Stimulated activated CD8-positive, alpha-beta memory T cell treated with anti-CD3 and anti-CD28 coated beads, Interleukin-12 subunit alpha, Interleukin-12 subunit beta, amount 100 ng/mL, for 24 hours (primary cell): ENCODE data around the gene PCBP3.
"Not testable (repeated sequence)": the region's sequence is repeated elsewhere in the genome, so short reads cannot be mapped to it uniquely, and the experiment has no call there.

Experiments used
- DNase-seq: peaks from one replicate; pipeline ENCODE4 v3.0.0-alpha.2; 2020; ENCODE audit errors: extremely low read depth

Gene PCBP3

GRCh38 chr21:45892916-45893739 lies 249.6 kb downstream of the PCBP3 start:
- no peak for DNase-seq

- no peak for DNase-seq
Observed at GRCh38 chr21:45893740-45894449, 250.4 kb downstream of the PCBP3 start.

- no peak for DNase-seq
Observed at GRCh38 chr21:45894450-45894825, 250.9 kb downstream of the PCBP3 start.

DNA sequence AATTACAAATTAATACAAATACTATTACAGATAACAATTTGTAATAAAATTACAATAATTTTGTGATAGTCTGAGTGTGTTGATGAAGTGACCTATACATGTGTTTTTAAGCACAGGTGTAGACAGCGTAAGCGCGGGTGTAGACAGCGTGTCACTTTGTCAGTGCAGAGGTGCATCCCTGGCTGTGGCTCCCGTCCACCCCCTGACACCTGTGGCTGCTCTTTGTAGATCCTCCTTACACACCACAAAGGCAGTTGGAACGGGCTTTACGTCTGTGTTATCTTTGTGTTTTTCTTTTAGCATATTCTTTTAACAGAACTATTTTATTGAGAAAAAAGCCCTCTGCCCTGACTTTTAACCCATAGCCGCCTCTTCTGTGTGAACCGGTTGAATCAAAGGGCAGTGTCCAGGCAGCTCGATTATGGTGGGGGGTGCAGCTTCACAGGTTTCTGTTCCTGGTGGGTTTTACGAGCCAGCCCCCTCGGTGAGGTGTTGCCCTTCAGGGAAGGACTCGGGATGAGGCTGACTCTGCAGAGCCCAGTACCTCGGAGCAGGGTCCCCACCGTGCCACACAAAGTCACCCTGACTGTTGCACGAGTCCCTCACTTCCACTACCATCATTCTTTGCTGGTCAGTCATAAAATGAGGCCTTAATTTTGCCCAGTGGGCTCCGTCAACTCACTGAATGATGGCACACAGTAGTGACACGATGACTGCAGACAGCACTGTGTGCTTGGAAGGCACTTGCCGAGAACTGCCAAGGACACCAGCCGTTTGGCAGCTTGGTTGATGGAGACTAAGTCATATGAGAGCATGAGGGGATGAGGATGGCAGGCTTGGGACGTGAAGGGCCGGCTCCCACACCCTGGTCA lies 251.6 kb downstream of the PCBP3 start:
- no peak for DNase-seq

- no peak for DNase-seq
Observed at GRCh38 chr21:45895778-45896370, 252.3 kb downstream of the PCBP3 start.

GRCh38 chr21:45896431-45896830 lies 252.9 kb downstream of the PCBP3 start:
- DNase-seq: not testable (repeated sequence)

DNA sequence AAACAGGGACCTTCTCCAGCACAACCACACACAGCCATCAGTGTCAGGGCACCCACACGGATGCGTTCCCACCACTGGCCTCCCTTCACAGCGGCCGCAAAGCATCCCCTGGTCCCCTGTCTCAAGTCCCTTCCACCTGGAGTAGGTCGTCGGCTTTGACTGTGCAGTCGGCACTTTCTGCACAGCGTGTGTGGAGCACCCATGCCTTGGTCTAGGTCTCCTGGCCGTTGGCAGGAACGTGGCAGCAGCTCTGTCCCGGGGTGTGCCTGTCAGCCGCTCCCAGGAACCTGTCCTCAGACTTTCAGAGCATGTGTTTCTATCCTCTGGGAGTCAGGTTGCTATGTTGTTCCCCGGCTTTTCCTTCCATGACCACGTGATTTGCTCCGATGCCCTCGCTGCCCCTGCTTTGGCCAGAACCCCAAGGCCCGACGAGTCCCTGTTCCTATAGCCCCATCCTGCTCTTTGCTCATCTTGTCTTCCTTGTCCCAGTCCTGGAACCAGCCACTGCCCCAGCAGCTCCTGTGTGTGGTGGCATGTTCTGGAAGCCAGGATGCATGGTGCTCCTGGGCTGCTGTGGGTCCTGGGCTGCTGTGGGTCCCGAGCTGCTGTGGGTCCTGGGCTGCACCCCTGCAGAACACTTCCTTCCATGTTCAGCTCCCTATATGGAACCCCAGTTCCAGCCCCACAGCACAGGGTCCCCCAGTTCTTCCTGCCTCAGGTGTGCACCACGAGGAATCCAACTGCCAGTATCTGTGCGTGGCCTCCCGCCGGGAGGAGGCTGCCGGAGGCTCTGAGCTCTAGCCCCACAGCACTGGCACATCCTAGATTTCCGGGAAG lies 253.9 kb downstream of the PCBP3 start:
- DNase-seq: no peak

DNA sequence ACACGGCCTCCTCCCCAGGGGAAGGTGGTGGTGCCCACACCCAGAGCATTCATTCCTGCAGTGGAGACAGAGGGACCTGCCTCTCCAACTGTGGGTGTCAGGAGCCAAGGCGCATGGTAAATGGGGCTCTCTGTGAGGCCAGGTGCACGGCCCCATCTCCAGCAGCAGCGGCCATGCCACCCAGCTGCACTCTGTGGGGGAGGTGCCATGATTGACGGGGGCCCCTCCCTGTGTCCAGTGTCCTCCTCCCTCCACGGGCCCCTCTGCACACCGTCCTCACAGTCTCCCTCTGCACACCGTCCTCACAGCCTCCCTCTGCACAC lies 254.5 kb downstream of the PCBP3 start:
- no peak for DNase-seq

GRCh38 chr21:45898781-45899180 lies 255.3 kb downstream of the PCBP3 start:
- DNase-seq: no peak

DNA sequence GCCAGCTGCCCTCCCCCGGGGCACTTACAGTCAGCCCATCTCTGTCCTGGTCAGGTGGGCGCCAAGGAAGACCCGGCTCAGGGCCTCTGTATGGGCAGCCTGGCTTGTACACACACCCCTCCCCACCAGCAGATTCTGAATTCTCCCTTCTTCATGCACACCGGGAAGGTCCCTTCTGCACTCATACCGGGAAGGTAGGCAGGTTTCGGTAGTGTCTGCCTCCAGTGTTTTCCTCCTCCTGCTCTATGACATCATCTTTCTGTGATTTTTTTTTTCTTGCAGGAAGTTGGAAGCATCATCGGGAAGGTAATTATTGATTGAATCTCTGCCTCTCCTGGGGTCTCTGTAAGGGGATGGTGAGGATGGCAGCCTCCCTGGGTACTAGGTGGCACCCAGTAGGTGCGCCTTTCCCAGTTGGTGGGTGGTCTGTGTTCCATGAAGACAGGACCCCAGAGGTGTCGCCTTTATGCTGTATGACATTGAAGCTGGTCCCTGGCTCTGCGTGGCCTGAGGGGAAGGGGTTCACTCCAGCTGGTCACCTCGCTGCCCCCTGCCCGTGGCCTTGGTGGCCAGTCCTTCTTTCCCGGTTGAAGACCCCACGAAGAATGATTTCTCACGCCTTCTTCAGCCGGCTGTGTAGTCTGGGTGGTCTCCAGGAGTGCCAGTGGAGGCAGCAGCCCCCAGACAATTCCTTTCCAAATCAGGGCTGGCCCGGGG lies 255.9 kb downstream of the PCBP3 start:
- DNase-seq: no peak

GRCh38 chr21:45900034-45900868 lies 256.7 kb downstream of the PCBP3 start:
- no peak for DNase-seq

DNA sequence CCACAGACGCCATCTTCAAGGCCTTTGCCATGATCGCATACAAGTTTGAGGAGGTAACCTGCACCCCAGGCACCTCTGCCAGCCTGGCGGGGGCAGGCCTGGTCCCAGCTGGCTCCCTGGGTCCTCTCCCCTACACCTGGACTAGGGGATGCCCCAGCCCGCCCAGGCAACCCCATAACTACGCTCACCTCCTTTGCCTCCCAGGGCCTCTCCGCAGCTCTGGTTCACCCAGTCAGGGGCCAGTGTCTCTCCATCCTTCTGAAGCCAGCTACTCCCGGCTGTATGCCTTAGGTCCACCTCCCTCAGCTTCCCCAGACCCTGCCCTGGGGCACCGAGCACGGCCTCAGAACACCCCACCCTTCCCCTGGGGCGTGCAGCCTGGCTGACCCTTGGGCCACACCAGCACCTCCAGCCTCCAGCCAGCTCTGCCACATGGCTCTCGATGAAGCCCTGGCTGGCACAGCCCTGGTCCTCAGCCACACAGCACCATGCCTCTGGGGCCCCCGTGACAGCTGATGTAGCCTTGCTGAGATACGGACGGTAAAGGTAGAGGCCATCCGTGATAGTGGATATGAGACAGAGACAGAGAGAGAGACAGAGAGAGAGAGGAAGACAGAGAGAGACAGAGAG lies 257.7 kb downstream of the PCBP3 start:
- no peak for DNase-seq

- DNase-seq: no peak
Observed at GRCh38 chr21:45902292-45902995, 258.9 kb downstream of the PCBP3 start.

- no peak for DNase-seq
Observed at GRCh38 chr21:45905196-45905595, 261.7 kb downstream of the PCBP3 start.

DNA sequence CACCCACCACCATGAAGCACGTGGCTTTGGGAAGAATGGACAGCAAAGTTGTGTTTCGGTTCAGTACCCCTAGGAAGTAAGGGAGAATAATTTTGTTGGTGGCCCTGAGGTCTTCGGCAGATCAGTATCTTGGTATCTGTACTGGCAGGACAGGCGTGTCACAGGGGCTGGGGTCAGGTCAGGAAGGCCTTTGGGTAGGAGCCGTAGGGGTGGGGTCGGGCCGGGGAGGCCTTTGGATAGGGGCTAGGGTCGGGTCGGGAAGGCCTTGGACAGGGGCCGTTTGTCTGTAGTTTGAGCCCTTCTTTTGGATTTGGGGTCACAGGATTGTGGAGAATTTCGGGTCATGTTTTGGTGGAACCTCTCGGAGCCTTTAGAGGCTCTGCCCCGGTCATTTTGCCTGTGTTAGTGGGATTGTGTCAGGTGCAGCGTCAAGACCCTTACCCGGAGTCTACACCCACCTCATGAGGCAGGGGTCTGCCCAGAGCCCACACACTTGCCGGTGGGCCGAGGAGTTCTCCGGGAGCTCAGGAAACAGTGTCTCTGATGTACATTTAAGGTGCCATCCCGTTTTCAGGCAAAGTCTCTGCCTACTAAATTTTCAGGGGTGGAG lies 262.8 kb downstream of the PCBP3 start:
- no peak for DNase-seq

- DNase-seq: no peak
Observed at GRCh38 chr21:45906859-45907258, 263.3 kb downstream of the PCBP3 start.

- DNase-seq: no peak
Observed at GRCh38 chr21:45908536-45909237, 265.2 kb downstream of the PCBP3 start.
